ENCODE measurements around the gene RHD.
"Not testable (repeated sequence)": the region's sequence is repeated elsewhere in the genome, so short reads cannot be mapped to it uniquely, and the experiment has no call there.

DNA sequence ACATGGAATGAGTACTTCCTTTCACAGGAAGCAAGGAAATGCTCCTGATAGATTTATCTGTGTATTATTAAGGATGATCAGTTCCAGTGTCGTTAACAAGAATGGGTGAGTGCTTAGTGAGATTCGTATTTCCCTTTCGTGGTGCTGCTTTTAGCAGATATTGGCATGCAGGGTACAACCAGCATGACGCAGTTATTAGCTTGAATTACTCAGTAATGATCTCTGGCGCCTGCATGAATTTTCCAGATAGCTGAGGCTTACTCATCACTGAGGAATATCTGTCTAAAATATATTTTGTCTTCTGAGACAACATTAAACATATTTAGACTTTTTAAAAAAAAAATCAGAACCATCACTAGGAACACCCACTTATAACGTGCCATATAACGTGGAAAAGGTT, 99.4 kb downstream of the RHD start:
- TF ChIP-seq, protein P1, sequence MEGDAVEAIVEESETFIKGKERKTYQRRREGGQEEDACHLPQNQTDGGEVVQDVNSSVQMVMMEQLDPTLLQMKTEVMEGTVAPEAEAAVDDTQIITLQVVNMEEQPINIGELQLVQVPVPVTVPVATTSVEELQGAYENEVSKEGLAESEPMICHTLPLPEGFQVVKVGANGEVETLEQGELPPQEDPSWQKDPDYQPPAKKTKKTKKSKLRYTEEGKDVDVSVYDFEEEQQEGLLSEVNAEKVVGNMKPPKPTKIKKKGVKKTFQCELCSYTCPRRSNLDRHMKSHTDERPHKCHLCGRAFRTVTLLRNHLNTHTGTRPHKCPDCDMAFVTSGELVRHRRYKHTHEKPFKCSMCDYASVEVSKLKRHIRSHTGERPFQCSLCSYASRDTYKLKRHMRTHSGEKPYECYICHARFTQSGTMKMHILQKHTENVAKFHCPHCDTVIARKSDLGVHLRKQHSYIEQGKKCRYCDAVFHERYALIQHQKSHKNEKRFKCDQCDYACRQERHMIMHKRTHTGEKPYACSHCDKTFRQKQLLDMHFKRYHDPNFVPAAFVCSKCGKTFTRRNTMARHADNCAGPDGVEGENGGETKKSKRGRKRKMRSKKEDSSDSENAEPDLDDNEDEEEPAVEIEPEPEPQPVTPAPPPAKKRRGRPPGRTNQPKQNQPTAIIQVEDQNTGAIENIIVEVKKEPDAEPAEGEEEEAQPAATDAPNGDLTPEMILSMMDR (IDR thresholded peaks at IDR 0.05) = not testable (repeated sequence)
- not testable (repeated sequence) for TF ChIP-seq POLR2A (IDR thresholded peaks at IDR 0.05)
